Muscle layer of duodenum (tissue), 2 donors: ENCODE data around the gene NLRP3.
"Not testable (repeated sequence)": the region's sequence is repeated elsewhere in the genome, so short reads cannot be mapped to it uniquely, and the experiment has no call there.

ENCODE experiments used
- H3K27ac ChIP-seq: one replicate; pipeline ENCODE4 v1.7.0; 2013; ENCODE audit warnings: mild to moderate bottlenecking, low read length
- H3K27me3 ChIP-seq: one replicate; pipeline ENCODE4 v1.7.0; 2013; ENCODE audit warnings: low read depth, mild to moderate bottlenecking, control low read depth, low read length
- H3K36me3 ChIP-seq, 2 donors: one replicate each; pipeline ENCODE4 v1.7.0; 2013; ENCODE audit warnings: low read length in 2 of 2, control low read depth in 1 of 2, mild to moderate bottlenecking in 1 of 2; ENCODE audit not compliant: insufficient read depth in 2 of 2, control insufficient read depth in 1 of 2
- H3K4me1 ChIP-seq, 2 donors: one replicate each; pipeline ENCODE4 v1.7.0; 2013; ENCODE audit warnings: low read length in 2 of 2, mild to moderate bottlenecking in 2 of 2, control low read depth in 1 of 2, moderate library complexity in 1 of 2; ENCODE audit not compliant: insufficient read depth in 2 of 2, control insufficient read depth in 1 of 2
- H3K4me3 ChIP-seq, 2 donors: one replicate each; pipeline ENCODE4 v1.7.0; 2013; ENCODE audit warnings: low read length in 2 of 2, low read depth in 1 of 2, mild to moderate bottlenecking in 1 of 2
- H3K9me3 ChIP-seq, 2 donors: one replicate each; pipeline ENCODE4 v1.7.0; 2013; ENCODE audit warnings: low read length in 2 of 2, control low read depth in 1 of 2, mild to moderate bottlenecking in 1 of 2; ENCODE audit not compliant: control insufficient read depth in 1 of 2
- donor health status: healthy.

Gene NLRP3

DNA sequence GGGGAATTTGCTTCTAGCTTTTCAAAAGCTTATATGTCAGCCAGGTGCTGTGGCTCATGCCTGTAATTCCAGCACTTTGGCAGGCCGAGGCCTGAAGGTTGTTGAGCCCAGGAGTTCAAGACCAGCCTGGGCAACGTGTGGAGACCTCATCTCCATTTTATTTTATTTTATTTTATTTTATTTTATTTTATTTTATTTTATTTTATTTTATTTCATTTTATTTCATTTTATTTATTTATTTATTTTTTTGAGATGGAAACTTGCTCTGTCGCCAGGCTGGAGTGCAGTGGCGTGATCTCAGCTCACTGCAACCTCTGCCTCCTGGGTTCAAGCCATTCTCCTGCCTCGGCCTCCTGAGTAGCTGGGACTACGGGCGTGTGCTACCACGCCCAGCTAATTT is 20.9 kb upstream of the NLRP3 start:
- not testable (repeated sequence) for H3K4me3 ChIP-seq, H3K27me3 ChIP-seq, H3K36me3 ChIP-seq, H3K4me1 ChIP-seq, H3K27ac ChIP-seq, H3K9me3 ChIP-seq

GRCh38 chr1:247400685-247401084 is 15.3 kb upstream of the NLRP3 start:
- Histone ChIP-seq H3K36me3 (no peaks in the 10 kb centered on the region), H3K4me1 (no peaks in the 10 kb centered on the region), H3K4me3 (no peak overlapping the region), H3K27ac (no peak overlapping the region), H3K9me3 (no peaks in the 10 kb centered on the region), H3K27me3 (no peaks in the 10 kb centered on the region)

GRCh38 chr1:247401310-247402119 is 14.5 kb upstream of the NLRP3 start:
- Histone ChIP-seq H3K9me3 (no peaks in the 10 kb centered on the region), H3K27me3 (no peaks in the 10 kb centered on the region), H3K36me3 (no peaks in the 10 kb centered on the region), H3K4me1 (no peaks in the 10 kb centered on the region), H3K4me3 (no peak overlapping the region), H3K27ac (no peak overlapping the region)

DNA sequence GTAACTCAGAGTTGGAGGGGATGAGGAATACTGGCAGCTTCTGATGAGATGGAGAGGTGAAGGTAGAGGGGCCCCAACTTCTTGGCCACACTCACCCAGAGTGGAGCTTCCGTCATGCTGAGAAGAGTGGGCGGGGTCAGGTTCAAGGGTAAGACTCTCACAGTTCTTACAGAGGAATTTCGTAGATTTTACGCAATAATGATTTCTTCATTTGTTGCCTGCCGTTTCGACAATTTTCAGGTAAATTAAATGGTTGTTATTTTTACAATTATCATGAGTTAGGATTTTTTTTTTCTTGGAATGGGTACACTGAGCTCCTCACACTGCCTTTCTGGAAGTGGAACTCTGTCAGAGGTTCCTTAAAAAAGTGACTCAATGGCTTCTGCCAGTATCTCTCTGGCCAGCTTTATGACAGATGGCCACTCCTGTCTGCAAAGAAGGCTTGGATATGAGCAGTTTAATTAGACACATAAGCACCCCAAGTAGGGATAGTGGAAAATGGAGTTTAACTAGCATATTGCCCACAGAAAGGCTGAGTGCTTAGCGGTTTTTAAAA is 13.8 kb upstream of the NLRP3 start:
- Histone ChIP-seq H3K27me3 (no peaks in the 10 kb centered on the region), H3K9me3 (no peaks in the 10 kb centered on the region), H3K4me1 (no peaks in the 10 kb centered on the region), H3K36me3 (no peaks in the 10 kb centered on the region), H3K4me3 (no peak overlapping the region), H3K27ac (no peak overlapping the region)

DNA sequence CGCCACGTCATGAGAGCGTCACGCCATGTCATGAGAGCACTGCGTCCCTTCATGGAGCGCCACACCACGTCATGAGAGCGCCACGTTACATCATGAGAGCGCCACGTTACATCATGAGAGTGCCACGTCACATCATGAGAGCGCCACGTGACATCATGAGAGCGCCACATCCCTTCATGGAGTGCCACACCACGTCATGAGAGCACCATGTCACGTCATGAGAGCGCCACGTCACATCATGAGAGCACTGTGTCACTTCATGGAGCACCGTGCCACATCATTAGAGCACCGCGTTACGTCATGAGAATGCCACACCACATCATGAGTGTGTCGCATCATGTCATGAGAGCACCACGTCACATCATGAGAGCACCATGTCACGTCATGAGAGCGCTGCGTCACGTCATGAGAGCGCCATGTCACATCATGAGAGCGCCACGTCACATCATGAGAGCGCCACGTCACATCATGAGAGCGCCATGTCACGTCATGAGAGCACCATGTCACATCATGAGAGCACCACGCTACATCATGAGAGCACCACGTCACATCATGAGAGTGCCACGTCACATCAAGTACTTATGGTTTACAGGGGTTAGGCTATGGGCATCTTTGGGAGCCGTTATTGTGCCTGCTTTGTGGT is 9.8 kb upstream of the NLRP3 start:
- no peaks in the 10 kb centered on the region for H3K9me3 ChIP-seq
- H3K4me3 ChIP-seq = no peak overlapping the region
- H3K27me3 ChIP-seq = no peaks in the 10 kb centered on the region
- no peaks in the 10 kb centered on the region for H3K36me3 ChIP-seq
- H3K27ac ChIP-seq = no peak overlapping the region
- no peaks in the 10 kb centered on the region for H3K4me1 ChIP-seq

DNA sequence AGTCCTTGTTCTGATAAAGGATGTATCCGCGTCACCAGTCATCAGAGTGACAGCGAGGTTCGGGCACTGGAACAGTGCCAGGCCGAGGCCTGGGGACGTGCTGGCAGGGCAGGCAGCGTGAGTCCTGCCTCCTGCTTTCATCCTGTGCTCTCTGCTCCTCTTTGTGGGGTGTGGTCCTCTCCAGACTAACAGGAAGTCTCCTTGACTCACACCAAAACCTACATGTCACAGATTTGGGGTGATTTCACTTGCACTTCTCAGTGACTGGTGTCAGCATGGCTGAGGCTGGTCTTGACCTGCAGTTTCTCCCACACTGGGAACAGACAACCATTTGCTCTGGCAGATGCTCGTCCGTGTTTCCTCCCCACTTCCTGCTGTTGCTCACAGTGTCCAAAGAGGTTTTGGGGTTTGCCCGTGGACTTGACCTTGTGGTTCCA is 8.8 kb upstream of the NLRP3 start:
- H3K4me1 ChIP-seq = no peaks in the 10 kb centered on the region
- no peak overlapping the region for H3K27ac ChIP-seq

DNA sequence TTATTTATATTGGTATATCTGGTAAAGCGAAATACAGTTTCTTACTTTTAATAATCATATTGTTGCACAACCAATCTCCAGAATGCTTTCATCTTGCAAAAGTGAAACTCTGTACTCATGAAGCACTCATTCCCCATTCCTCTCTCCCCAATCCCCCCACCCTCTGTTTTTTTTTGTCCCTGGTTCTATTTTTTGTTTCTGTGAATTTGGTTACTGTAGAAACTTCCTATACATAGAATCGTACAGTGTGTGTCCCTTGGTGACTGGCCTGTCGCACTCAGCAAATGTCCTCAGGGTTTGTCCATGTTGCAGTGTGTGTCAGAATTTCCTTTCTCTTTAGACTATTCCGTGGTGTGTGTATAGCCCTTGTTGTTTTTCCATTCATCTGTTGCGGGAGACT is 7.9 kb upstream of the NLRP3 start:
- H3K9me3 ChIP-seq = no peaks in the 10 kb centered on the region
- no peak overlapping the region for H3K27ac ChIP-seq
- H3K36me3 ChIP-seq = no peaks in the 10 kb centered on the region
- no peaks in the 10 kb centered on the region for H3K27me3 ChIP-seq
- no peaks in the 10 kb centered on the region for H3K4me1 ChIP-seq
- H3K4me3 ChIP-seq = no peak overlapping the region

More for the DNA sequence above, 8.8 kb upstream of the NLRP3 start:
- no peaks in the 10 kb centered on the region for H3K36me3 ChIP-seq
- H3K4me3 ChIP-seq = no peak overlapping the region
- no peaks in the 10 kb centered on the region for H3K27me3 ChIP-seq
- no peaks in the 10 kb centered on the region for H3K9me3 ChIP-seq

DNA sequence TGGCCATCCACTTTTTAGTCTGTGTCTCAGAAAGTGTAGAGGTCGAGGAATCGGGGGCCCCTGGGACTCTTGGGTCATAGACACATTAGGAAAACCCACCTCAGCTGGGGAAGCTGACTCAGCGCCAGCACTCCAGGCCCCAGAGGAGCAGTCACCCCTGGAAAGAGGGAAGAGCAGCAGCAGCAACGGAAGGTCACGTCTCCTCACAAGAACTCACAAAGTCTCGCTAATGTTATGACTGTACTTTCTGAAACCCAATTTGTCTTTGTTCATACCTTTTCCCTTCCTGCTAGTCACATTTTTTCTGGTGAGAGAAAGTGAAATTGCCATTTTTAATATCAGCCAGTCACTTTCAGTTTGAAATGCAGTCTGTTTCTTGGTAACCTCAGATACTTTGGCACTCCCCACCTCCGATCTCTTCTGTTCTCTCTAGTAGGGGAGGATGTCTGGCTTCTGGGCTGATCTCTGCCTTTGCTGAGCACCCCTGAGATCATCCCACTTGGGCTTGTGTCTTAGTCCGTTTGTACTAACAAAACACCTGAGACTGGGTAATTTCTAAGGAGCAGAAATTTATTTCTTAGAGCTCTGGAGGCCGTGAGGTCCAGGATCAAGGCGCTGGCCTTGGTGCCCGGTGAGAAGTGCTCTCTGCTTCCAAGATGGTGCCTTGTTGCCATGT is 6.0 kb upstream of the NLRP3 start:
- Histone ChIP-seq H3K4me1 (no peaks in the 10 kb centered on the region), H3K9me3 (no peaks in the 10 kb centered on the region), H3K4me3 (no peak overlapping the region), H3K27ac (no peak overlapping the region), H3K27me3 (no peaks in the 10 kb centered on the region), H3K36me3 (no peaks in the 10 kb centered on the region)

DNA sequence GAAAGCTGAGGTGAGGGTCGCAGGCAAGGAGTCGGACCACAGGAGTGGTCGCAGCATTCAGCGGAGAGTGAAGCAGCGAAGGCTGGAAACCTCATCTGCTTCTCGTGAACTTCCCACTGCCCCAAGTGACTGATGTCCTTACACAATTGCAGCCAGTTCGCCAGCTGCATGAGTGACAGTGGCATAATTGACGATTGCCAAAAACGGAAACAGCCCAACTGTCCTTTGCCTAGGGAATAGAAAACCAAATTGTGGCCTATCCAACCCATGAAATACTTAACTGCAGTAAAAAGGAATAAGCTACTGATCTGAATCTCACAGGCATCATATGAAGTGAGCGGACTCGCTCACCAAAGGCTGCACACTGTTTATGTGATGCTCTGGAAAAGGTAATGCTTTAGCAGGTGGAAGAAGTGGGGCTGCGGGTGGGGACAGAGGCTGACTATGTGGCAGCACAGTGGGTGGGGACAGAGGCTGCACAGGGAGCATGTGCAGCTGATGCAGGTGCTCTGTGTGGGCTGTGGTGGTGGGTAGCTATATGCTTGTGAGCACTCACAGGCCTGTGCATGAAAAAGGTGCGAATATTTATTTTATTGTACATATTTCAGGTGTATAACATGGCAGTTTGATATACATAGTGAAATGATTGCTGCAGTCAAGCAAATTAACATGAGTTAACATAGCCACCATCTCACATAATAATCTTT is 4.2 kb upstream of the NLRP3 start:
- H3K4me3 ChIP-seq = no peak overlapping the region
- H3K27ac ChIP-seq = no peak overlapping the region
- no peaks in the 10 kb centered on the region for H3K4me1 ChIP-seq
- no peaks in the 10 kb centered on the region for H3K36me3 ChIP-seq
- no peaks in the 10 kb centered on the region for H3K27me3 ChIP-seq
- no peaks in the 10 kb centered on the region for H3K9me3 ChIP-seq

- no peaks in the 10 kb centered on the region for H3K36me3 ChIP-seq
- no peaks in the 10 kb centered on the region for H3K4me1 ChIP-seq
- no peaks in the 10 kb centered on the region for H3K27me3 ChIP-seq
- H3K4me3 ChIP-seq = no peak overlapping the region
- no peak overlapping the region for H3K27ac ChIP-seq
- H3K9me3 ChIP-seq = no peaks in the 10 kb centered on the region
Measured at GRCh38 chr1:247417831-247418230, 1.9 kb downstream of the NLRP3 start.

- H3K27ac ChIP-seq = no peak overlapping the region
- H3K27me3 ChIP-seq = no peaks in the 10 kb centered on the region
- no peaks in the 10 kb centered on the region for H3K4me1 ChIP-seq
- H3K9me3 ChIP-seq = no peaks in the 10 kb centered on the region
- no peaks in the 10 kb centered on the region for H3K36me3 ChIP-seq
- H3K4me3 ChIP-seq = no peak overlapping the region
Measured at GRCh38 chr1:247419336-247419735, 3.4 kb downstream of the NLRP3 start.
